ENCODE results near the gene TFB1M.
"Not testable (repeated sequence)": the region's sequence is repeated elsewhere in the genome, so short reads cannot be mapped to it uniquely, and the experiment has no call there.

GRCh38 chr6:155268088-155268867 lies 46.0 kb downstream of the TFB1M start:
- peak in 3 of 4 donors; percentile 11 to 25 (median 21) for TF ChIP-seq CTCF (IDR thresholded peaks at IDR 0.05)
- TF ChIP-seq POLR2A (IDR thresholded peaks at IDR 0.05): not testable (repeated sequence)

Measured in right lobe of liver (tissue), 4 donors.